ENCODE measurements around the gene SCO1.

DNA sequence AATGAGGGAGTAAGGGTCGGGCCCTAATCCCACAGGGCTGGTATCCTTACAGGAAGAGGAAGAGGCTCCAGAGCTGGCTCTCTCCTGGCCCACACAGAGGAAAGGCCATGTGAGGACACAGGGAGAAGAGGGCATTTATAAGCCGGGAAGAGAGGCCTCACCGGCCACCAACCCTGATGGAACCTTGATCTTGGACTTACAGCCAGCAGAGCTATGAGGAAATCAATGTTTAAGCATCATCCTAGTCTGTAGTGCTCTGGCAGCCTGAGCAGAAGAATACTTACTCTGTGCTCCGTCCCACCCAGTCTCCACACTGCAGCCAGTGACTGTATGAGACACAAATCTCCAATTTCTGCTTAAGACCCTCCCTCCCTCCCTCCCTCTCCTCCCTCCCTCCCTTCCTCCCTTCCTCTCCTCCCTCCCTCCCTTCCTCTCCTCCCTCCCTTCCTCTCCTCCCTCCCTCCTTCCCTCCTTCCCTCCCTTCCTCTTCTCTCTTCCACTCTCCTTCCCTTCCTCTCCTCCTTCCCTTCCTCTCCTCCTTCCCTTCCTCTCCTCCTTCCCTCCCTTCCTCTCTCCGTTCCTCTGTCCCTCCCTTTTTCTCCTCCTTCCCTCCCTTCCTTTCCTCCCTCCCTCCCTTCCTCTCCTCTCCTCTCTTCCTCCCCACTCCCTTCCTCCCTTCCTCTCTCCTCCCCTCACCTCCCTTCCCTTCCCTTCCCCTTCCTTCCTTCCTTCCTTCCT, 41.4 kb upstream of the SCO1 start:
- TF ChIP-seq, protein P1, sequence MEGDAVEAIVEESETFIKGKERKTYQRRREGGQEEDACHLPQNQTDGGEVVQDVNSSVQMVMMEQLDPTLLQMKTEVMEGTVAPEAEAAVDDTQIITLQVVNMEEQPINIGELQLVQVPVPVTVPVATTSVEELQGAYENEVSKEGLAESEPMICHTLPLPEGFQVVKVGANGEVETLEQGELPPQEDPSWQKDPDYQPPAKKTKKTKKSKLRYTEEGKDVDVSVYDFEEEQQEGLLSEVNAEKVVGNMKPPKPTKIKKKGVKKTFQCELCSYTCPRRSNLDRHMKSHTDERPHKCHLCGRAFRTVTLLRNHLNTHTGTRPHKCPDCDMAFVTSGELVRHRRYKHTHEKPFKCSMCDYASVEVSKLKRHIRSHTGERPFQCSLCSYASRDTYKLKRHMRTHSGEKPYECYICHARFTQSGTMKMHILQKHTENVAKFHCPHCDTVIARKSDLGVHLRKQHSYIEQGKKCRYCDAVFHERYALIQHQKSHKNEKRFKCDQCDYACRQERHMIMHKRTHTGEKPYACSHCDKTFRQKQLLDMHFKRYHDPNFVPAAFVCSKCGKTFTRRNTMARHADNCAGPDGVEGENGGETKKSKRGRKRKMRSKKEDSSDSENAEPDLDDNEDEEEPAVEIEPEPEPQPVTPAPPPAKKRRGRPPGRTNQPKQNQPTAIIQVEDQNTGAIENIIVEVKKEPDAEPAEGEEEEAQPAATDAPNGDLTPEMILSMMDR (IDR thresholded peaks at IDR 0.05), result no peak
- no peak for TF ChIP-seq POLR2A (IDR thresholded peaks at IDR 0.05)

Measured in lower leg skin (tissue), 3 donors.